WTC11 (cell line): Measurements from ENCODE around the gene DAB1. TPM values are rescaled to one million over a fixed set of nuclear protein-coding genes. Genes with fewer than 3 reads are reported as not detected.

Experiments
- ATAC-seq: fragments of 200-7000 bp; cut with Tn5 transposase; 2 replicates; pipeline ENCODE4 v1.10.0; 2021; ENCODE audit warnings: mild to moderate bottlenecking, moderate library complexity
- CTCF ChIA-PET: fragments of 300-600 bp; sonication (Branson Sonifier 250); formaldehyde crosslinking; loops from one replicate; lab custom pipeline; 2021; ENCODE audit warnings: antibody characterized with exemption; lab: Charles Lee
- POLR2A ChIA-PET: fragments of 350-600 bp; sonication (Branson Sonifier 250); formaldehyde crosslinking; loops from one replicate; lab custom pipeline; 2021; ENCODE audit warnings: antibody characterized with exemption; lab: Charles Lee
- DNase-seq: peaks from one replicate; pipeline ENCODE4 v3.0.0; 2021; ENCODE audit warnings: low spot score
- H3K27ac Mint-ChIP-seq: 2 replicates; pipeline ENCODE4 v1.8.0; 2021; ENCODE audit warnings: mixed read lengths
- H3K27me3 Mint-ChIP-seq: 2 replicates; pipeline ENCODE4 v1.8.0; 2021; ENCODE audit warnings: low read depth, mild to moderate bottlenecking, moderate library complexity, mixed read lengths
- H3K36me3 Mint-ChIP-seq: 2 replicates; pipeline ENCODE4 v1.8.0; 2021; ENCODE audit warnings: mixed read lengths
- H3K4me1 Mint-ChIP-seq: 2 replicates; pipeline ENCODE4 v1.8.0; 2022; ENCODE audit warnings: mixed read lengths
- H3K4me3 Mint-ChIP-seq: 2 replicates; pipeline ENCODE4 v1.8.0; 2021; ENCODE audit warnings: mild to moderate bottlenecking, moderate library complexity, mixed read lengths
- H3K9me3 Mint-ChIP-seq: 2 replicates; pipeline ENCODE4 v1.8.0; 2021; ENCODE audit warnings: mixed read lengths
- AR ChIP-seq: fragments of 250-450 bp; sonication (Bioruptor Pico); IDR thresholded peaks from 2 replicates; pipeline ENCODE4 v1.9.0; 2021; ENCODE audit warnings: mild to moderate bottlenecking
- ATF6 ChIP-seq: sonication (generic); formaldehyde crosslinking; IDR thresholded peaks from 2 replicates; pipeline ENCODE4 v1.8.1; 2023; ENCODE audit warnings: mild to moderate bottlenecking, missing genetic modification reagents
- E2F1 ChIP-seq: sonication (generic); formaldehyde crosslinking; IDR thresholded peaks from 2 replicates; pipeline ENCODE4 v1.8.0; 2022; ENCODE audit warnings: mild to moderate bottlenecking, missing genetic modification reagents
- E2F4 ChIP-seq: sonication (generic); formaldehyde crosslinking; IDR thresholded peaks from 2 replicates; pipeline ENCODE4 v1.8.1; 2022; ENCODE audit warnings: low read depth, mild to moderate bottlenecking, moderate library complexity, missing genetic modification reagents, borderline replicate concordance
- ERG ChIP-seq: fragments of 250-450 bp; sonication (Bioruptor Pico); IDR thresholded peaks from 2 replicates; pipeline ENCODE4 v1.8.0; 2021; ENCODE audit warnings: mild to moderate bottlenecking
- ESRRA ChIP-seq: sonication (generic); formaldehyde crosslinking; IDR thresholded peaks from 2 replicates; pipeline ENCODE4 v1.8.1; 2022; ENCODE audit warnings: mild to moderate bottlenecking, missing genetic modification reagents, borderline replicate concordance
- FOXJ3 ChIP-seq: sonication (generic); formaldehyde crosslinking; IDR thresholded peaks from 2 replicates; pipeline ENCODE4 v1.9.0; 2021; ENCODE audit warnings: missing genetic modification reagents, mild to moderate bottlenecking, borderline replicate concordance
- HMGXB4 ChIP-seq: sonication (generic); formaldehyde crosslinking; IDR thresholded peaks from 2 replicates; pipeline ENCODE4 v1.8.1; 2023; ENCODE audit warnings: mild to moderate bottlenecking, moderate library complexity, missing genetic modification reagents
- NFE2L1 ChIP-seq: sonication (generic); formaldehyde crosslinking; IDR thresholded peaks from 2 replicates; pipeline ENCODE4 v1.8.1; 2023; ENCODE audit warnings: missing genetic modification reagents
- OVOL2 ChIP-seq: fragments of 250-450 bp; sonication (Bioruptor Pico); IDR thresholded peaks from 2 replicates; pipeline ENCODE4 v1.9.0; 2021; ENCODE audit warnings: mild to moderate bottlenecking, borderline replicate concordance
- RORB ChIP-seq: fragments of 250-450 bp; sonication (Bioruptor Pico); IDR thresholded peaks from 2 replicates; pipeline ENCODE4 v1.9.0; 2021; ENCODE audit warnings: mild to moderate bottlenecking
- SMAD4 ChIP-seq: sonication (generic); formaldehyde crosslinking; IDR thresholded peaks from 2 replicates; pipeline ENCODE4 v1.8.0; 2022; ENCODE audit warnings: mild to moderate bottlenecking, missing genetic modification reagents
- TCF7 ChIP-seq: sonication (generic); formaldehyde crosslinking; IDR thresholded peaks from 2 replicates; pipeline ENCODE4 v1.8.0; 2022; ENCODE audit warnings: mild to moderate bottlenecking, low read depth, missing genetic modification reagents, moderate library complexity
- ZNF263 ChIP-seq: sonication (generic); formaldehyde crosslinking; IDR thresholded peaks from 2 replicates; pipeline ENCODE4 v1.8.1; 2022; ENCODE audit warnings: low read depth, mild to moderate bottlenecking, moderate library complexity, missing genetic modification reagents
- ZNF317 ChIP-seq: sonication (generic); formaldehyde crosslinking; IDR thresholded peaks from 2 replicates; pipeline ENCODE4 v1.8.1; 2023; ENCODE audit warnings: low read depth, mild to moderate bottlenecking, moderate library complexity, missing genetic modification reagents, borderline replicate concordance
- ZNF425 ChIP-seq: fragments of 250-450 bp; sonication (Bioruptor Pico); conservative IDR thresholded peaks from 2 replicates; pipeline ENCODE4 v1.9.0; 2021; ENCODE audit warnings: mild to moderate bottlenecking
- total RNA-seq: library from RNA; stranded (reverse); gene quantifications from 3 replicates; pipeline ENCODE4 v1.2.3, GENCODE V29; 2021
- TF ChIP-seq, protein P1 (sequence below): sonication (generic); formaldehyde crosslinking; IDR thresholded peaks from 2 replicates; pipeline ENCODE4 v1.8.0; 2022; ENCODE audit warnings: mild to moderate bottlenecking, missing genetic modification reagents
- TF ChIP-seq, protein P2 (sequence below): sonication (generic); formaldehyde crosslinking; IDR thresholded peaks from 2 replicates; pipeline ENCODE4 v1.8.0; 2023; ENCODE audit warnings: missing genetic modification reagents, mild to moderate bottlenecking, borderline replicate concordance
- TF ChIP-seq, protein P3 (sequence below): fragments of 250-450 bp; sonication (Bioruptor Pico); IDR thresholded peaks from 2 replicates; pipeline ENCODE4 v1.9.0; 2021; ENCODE audit warnings: mild to moderate bottlenecking

DAB1 gene
- total RNA-seq, 1 experiment from 2014 or later: 10.7 TPM

DNA sequence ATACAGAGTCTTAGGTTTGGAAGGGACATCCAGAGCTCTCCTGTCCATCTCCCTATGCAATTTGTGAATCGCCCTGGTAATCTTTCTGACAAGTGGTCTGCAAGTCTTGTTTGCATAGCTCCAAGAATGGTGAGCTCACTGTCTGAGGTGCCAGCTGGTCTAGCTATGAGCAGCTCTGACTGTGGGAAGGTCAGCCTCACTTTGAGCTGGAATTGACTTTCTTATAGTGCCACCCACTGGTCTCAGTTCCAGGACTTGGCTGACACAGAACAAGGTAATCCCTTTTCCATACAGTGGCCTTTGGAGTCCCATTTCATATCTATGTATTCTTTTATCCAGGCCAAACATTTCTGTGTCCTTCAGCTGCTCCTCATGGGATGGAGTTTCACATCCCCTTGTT is 362.5 kb downstream of the DAB1 start:
- Mint-ChIP-seq H3K4me1 (no peaks in the 10 kb centered on the region; the same call in 1 of the 2 replicates), H3K27ac (no peak overlapping the region), H3K27me3 (no peaks in the 10 kb centered on the region), H3K36me3 (no peaks in the 10 kb centered on the region), H3K4me3 (no peak overlapping the region), H3K9me3 (no peaks in the 10 kb centered on the region)
- ChIA-PET POLR2A (interaction anchor here (0.7 kb wide), 1 partner anchor 47 kb away, joined by 4 read pairs; no protein-coding TSS in a partner anchor), CTCF (interaction anchor here (0.9 kb wide), 1 partner anchor 123 kb away, joined by 3 read pairs; no protein-coding TSS in a partner anchor)
- ATAC-seq: peak; percentile 30; the same call in 1 of the 2 replicates
- TF ChIP-seq OVOL2: no peak
- no peak for TF ChIP-seq E2F1 (CRISPR knock-in tag)
- no peak for TF ChIP-seq E2F4
- TF ChIP-seq NFE2L1 (CRISPR knock-in tag): no peak
- TF ChIP-seq HMGXB4 (CRISPR knock-in tag): no peak
- TF ChIP-seq TCF7 (CRISPR knock-in tag): no peak
- no peak for TF ChIP-seq RORB
- TF ChIP-seq, protein P1, sequence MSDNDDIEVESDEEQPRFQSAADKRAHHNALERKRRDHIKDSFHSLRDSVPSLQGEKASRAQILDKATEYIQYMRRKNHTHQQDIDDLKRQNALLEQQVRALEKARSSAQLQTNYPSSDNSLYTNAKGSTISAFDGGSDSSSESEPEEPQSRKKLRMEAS (CRISPR knock-in tag): no peak
- TF ChIP-seq SMAD4 (CRISPR knock-in tag): no peak
- TF ChIP-seq ERG: no peak
- TF ChIP-seq AR (CRISPR knock-in tag): no peak
- no peak for TF ChIP-seq ZNF263 (CRISPR knock-in tag)
- TF ChIP-seq, protein P2, sequence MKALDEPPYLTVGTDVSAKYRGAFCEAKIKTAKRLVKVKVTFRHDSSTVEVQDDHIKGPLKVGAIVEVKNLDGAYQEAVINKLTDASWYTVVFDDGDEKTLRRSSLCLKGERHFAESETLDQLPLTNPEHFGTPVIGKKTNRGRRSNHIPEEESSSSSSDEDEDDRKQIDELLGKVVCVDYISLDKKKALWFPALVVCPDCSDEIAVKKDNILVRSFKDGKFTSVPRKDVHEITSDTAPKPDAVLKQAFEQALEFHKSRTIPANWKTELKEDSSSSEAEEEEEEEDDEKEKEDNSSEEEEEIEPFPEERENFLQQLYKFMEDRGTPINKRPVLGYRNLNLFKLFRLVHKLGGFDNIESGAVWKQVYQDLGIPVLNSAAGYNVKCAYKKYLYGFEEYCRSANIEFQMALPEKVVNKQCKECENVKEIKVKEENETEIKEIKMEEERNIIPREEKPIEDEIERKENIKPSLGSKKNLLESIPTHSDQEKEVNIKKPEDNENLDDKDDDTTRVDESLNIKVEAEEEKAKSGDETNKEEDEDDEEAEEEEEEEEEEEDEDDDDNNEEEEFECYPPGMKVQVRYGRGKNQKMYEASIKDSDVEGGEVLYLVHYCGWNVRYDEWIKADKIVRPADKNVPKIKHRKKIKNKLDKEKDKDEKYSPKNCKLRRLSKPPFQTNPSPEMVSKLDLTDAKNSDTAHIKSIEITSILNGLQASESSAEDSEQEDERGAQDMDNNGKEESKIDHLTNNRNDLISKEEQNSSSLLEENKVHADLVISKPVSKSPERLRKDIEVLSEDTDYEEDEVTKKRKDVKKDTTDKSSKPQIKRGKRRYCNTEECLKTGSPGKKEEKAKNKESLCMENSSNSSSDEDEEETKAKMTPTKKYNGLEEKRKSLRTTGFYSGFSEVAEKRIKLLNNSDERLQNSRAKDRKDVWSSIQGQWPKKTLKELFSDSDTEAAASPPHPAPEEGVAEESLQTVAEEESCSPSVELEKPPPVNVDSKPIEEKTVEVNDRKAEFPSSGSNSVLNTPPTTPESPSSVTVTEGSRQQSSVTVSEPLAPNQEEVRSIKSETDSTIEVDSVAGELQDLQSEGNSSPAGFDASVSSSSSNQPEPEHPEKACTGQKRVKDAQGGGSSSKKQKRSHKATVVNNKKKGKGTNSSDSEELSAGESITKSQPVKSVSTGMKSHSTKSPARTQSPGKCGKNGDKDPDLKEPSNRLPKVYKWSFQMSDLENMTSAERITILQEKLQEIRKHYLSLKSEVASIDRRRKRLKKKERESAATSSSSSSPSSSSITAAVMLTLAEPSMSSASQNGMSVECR (CRISPR knock-in tag): no peak
- TF ChIP-seq ESRRA (CRISPR knock-in tag): no peak
- TF ChIP-seq ZNF317 (CRISPR knock-in tag): no peak
- TF ChIP-seq, protein P3, sequence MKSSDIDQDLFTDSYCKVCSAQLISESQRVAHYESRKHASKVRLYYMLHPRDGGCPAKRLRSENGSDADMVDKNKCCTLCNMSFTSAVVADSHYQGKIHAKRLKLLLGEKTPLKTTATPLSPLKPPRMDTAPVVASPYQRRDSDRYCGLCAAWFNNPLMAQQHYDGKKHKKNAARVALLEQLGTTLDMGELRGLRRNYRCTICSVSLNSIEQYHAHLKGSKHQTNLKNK (CRISPR knock-in tag): no peak
- no peak for TF ChIP-seq ZNF425 (CRISPR knock-in tag)
- no peak for TF ChIP-seq FOXJ3 (CRISPR knock-in tag)
- TF ChIP-seq ATF6 (CRISPR knock-in tag): no peak
- DNase-seq: no peak
